HG03095 (cell line): ENCODE data around the gene SEPTIN12.
"Not testable (repeated sequence)": the region's sequence is repeated elsewhere in the genome, so short reads cannot be mapped to it uniquely, and the experiment has no call there.

Source experiments
- ATAC-seq: cut with Tn5 transposase; IDR thresholded peaks from one replicate; pipeline ENCODE4 v1.9.1; 2021; ENCODE audit warnings: moderate library complexity; ENCODE audit not compliant: unreplicated experiment

SEPTIN12 gene

DNA sequence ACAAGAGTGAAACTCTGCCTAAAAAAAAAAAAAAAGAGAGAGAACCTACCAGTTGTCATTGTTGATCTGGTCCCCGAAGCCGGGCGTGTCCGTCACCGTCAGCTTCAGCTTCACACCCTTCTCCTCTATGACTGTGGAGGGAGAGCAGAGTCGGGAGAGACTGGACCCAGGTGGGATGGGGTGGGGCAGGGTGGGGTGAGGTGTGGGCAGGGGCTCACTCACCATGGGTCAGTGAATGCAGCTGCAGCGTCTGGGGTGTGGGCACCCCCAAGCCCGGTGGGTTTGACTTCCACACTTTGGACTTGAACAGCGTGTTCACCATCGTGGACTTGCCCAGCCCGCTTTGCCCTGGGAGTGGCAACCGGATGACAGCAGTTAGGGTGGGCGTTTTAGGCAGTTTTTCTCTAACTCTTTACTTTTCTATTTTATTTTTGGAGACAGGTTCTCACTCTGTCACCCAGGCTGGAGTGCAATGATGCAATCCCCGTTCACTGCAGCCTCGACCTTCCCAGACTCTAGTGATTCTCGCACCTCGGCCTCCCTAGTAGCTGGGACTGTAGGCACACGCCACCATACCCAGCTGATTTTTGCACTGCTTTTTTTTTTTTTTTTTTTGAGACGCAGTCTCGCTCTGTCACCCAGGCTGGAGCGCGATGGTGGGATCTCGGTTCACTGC, 2.2 kb downstream of the SEPTIN12 start:
- ATAC-seq = no peak

DNA sequence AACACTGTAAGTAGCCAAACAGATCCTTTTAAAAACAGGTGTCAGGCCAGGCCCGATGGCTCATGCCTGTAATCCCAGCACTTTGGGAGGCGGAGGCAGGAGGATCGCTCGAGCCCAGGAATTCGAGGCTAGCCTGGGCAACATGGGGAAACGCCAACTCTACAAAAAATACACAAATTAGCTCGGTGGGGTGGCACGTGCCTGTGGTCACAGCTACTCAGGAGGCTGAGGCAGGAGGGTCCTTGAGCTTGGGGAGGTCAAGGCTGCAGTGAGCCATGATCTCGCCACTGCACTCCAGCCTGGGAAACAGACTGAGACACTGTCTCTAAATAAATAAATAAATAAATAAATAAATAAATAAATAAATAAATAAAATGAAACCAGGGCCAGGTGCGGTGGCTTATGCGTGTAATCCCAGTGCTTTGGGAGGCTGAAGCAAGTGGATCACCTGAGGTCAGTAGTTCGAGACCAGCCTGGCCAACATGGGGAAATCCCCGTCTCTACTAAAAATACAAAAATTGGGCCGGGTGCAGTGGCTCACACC, 3.6 kb downstream of the SEPTIN12 start:
- ATAC-seq = not testable (repeated sequence)

DNA sequence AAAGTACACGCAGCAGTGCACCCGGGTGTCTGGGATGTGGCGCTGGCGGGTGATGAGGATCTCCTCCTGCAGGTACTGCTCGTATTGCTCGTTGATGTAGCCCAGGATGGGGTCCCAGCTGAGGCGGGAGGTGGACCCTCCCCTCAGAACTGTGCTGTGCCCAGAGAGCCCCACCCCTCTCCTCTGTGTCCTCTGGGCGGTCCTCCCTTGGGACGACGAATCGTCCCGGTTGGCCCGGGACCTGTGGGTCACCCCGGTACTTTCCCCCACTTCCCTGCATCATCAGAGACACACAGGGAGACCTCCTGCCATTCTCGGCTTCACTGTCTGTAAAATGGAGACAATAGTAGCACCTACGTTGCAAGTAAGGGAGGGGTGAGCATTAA, 4.2 kb downstream of the SEPTIN12 start:
- no peak for ATAC-seq

DNA sequence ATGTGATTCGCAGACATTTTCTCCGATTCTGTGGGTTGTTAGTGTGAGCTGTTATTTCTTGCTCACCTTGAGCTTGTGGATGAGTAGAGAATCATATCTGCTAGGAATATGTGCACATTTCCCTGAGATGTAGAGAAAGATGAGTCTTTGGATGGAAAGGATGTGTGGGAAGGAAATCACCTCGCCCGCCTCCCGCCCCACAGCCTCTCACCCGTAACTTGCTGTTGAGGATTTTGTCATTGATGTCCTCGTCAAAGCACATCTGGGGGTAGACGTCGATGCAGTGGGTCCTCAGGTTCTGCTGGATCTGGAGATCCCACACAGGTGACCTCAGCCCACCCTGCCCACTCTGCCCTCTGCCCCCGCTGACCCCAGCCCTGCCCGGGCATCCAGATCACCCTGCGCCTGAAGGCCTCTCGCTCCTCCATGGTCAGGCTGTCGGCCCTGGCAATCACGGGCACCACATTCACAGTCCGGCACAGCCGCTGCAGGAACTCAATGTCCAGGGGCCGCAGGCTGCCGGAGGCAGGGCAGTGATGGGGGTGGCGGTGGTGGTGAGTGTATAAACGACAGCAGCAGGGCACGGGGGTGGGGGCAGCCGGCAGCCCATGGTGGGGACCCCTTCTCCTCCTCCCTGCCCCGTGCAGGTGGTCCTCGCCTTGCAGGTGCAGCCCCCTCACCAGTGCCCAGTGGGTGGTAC, 4.7 kb downstream of the SEPTIN12 start:
- ATAC-seq = no peak

DNA sequence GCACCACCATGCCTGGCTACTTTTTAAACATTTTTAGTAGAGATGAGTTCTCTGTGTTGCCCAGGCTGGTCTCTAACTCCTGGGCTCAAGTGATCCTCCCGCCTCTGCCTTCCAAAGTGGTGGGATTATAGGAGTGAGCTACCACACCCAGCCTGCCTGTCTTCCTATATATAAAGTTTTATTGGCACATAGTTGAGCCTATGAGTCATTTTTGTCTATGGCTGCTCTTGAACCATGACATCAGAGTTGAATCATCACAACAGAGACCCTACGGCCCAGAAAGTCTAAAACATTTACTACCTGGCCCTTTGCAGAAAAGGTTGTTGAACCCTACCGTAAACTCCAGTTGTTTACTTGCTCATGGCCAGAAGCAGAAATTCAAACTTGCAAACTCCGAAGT, 7.9 kb downstream of the SEPTIN12 start:
- no peak for ATAC-seq

DNA sequence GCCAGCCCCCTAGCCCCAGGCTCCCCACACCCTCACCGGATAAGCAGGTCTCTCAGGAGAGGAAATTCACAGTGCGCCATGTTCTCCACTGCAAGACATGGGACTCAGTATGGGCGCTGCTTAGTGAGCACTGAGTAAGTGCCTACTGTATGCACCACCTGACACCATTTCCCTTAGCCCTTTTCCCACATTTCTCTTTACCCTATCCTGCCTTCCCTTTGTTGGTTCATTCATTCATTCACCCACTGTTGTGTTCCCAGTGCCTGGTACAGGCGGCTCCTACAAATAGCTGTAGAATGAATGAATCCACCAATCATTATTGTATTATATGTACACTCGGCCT, 10.1 kb downstream of the SEPTIN12 start:
- ATAC-seq = no peak

DNA sequence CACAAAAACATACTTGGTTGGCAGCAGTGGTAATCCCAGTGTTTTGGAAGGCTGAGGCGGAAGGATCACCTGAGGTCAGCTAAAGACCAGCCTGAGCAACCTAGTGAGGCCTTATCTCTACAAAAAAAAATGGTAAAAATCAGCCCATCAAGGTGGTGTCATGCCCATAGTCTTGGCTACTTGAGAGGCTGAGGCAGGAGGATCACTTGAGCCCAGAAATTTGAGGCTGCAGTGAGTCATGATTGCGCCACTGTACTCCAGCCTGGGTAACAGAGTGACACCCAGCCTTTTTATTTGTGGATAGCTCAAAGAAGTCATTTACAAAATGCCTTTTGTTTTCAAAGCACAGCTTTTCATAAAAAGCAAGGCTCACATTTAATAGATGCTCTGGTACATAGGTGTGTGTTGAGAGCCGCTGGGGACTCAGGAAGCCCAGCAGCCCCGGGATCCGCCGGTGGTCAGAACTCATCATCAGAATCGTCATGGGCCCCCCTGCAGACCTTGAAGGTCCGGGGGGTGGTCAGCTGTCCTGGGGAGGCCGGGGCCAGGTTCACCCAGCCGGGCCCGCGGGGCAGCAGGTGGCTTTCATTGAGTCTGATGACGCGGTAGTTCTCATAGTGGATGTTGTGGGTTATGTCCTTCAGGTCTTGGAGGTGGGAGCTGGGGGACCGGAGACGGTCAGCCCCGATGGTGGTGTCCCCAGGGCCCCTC, 10.7 kb downstream of the SEPTIN12 start:
- no peak for ATAC-seq

DNA sequence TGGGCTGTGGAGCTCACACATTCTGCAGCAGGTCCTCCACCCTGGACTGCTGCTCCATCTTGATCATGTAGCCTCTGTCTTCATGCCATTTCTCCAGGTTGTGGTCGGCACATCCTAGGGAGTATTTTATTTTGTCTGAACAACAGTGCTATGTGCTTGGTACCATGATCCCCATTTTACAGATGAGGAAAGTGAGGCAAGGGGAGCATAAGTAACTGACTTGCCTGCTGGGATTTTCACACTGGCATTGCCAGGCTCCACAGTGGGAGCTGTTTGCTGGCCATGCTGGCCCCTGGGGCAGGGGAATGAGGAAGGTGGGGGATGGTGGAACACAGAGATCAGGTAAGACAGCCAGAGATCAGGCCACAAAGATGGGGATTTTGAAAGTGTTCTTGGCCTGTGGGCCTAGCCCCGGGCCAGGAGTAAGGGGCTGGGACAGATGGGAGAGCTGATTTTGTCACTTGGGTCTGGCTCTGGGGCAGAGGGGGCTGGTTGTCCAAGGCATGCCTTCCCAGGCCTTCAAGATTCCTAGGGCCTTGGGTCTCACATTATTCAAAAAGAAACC, 11.9 kb downstream of the SEPTIN12 start:
- no peak for ATAC-seq

DNA sequence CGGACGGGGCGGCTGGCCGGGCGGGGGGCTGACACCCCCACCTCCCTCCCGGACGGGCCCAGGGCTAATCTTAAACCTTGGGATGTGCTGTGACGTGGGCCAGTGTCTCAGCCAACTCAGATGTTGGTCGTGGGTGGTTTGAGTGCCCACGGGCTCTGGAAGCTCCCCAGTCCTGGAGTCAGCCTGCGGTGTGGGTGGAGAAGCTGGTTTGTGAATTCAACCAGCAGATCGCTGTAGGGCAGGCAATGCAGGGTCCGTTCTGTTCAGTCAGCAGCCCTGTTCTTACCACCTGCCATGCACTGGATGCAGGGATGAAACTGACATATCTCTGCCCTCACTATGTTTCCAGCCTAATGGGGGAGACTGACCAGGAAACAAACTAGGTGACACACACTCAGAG, 13.1 kb downstream of the SEPTIN12 start:
- no peak for ATAC-seq

DNA sequence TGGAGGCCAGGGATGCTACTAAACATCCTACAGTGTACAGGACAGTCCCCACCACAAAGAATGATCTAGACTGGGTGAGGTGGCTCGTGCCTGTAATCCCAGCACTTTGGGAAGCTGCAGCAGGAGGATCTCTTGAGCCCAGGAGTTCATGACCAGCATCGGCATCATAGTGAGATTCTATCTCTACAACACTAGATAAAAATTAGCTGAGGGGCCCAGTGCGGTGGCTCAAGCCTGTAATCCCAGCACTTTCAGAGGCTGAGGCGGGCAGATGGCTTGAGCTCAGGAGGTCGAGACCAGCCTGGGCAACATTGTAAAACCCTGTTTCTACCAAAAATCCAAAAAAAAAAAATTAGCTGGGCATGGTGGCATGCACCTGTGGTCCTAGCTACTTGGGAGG, 15.8 kb downstream of the SEPTIN12 start:
- ATAC-seq = no peak

DNA sequence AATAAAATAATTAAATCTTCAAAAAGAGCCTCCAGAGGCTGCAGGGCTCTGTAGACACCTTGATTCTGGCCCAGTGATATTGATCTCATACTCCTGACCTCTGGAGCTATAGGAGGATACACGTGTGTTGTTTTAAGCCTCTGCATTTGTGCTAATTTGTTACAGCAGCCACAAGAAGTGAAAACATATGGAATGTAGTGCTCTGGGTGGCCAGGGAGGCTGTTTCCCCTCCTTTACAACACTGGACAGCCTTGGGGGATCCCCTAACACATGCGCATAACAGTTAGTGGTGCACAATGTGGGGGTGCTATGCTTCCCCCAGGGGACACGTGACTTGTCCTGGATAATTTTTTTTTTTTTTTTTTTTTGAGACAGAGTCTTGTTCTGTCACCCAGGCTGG, 16.5 kb downstream of the SEPTIN12 start:
- no peak for ATAC-seq

DNA sequence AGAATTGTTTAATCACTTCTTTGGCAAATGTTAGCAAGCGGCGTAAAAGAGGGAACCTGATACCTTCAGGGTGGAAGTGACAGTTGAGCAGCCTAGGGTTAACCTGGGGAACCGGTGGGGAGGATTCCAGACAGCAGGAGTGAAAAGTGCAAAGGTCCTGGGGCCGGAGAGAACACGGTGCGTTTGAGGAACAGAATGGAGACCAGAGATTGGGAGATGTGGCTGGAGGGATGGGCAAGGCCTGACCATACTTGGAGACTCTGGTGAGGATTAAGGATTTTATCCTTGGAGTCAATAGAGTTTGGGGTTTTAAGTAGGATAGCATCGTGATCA, 18.9 kb downstream of the SEPTIN12 start:
- no peak for ATAC-seq

DNA sequence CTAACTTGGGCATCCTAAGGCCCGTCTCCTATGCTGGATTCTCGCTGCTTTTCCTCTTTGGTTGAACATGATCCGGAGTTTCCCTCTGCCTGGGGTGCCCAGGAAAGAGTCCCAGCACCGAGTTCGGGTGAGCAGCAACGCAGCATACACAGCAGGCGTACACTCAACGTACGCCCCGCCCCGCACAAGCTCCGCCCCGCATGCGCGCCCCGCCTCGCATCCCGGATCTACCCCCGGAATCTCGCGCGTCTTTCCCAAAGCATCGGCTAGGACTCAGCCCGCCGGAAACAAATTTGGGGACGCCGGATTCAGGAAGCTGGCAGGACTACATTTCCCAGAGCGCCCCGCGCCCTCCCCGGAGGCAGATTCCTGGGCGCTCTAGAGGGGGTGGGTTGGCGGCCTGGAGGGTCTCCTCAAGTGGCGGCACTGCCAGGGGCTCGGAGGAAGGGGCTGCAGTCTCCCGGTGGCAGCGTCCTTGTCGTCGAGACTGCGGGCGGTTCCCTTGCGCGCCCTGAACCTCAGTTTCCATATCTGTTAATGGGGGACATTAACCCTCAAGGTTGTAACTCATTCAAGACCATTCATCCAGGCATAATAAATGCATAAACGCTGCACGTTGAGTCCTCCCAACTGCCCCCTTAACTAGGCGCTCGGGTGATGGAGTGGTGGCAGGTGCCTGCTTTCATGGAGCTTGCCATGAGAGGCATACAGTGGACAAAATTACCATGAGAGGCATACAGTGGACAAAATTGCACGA, 19.4 kb downstream of the SEPTIN12 start:
- ATAC-seq = peak; percentile 71

DNA sequence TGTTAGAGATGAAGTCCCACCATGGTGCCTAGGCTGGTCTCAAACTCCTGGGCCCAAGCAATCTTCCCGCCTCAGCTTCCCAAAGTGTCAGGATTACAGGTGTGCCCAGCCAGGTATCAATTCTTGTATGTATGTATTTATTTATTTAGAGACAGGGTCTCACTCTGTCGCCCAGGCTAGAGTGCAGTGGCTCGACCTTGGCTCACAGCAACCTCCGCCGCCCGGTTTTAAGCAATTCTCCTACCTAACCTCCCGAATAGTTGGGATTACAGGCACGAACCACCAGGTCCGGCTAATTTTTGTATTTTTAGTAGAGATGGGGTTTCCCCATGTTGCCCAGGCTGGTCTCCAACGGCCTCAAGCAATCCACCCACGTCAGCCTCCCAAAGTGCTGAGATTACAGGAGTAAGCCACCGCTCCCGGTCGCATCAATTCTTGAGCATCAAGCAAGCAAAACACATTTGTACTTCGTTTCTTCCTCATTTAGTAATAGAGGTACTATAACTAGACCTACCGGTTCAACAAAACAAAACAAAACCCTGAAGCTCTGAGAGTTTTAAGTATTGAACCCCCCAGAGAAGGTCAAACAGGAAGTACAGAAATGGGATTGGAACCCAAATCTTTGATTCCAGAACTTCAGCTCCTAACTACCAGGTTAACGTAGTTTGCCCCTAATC, 20.1 kb downstream of the SEPTIN12 start:
- ATAC-seq = peak; percentile 5

DNA sequence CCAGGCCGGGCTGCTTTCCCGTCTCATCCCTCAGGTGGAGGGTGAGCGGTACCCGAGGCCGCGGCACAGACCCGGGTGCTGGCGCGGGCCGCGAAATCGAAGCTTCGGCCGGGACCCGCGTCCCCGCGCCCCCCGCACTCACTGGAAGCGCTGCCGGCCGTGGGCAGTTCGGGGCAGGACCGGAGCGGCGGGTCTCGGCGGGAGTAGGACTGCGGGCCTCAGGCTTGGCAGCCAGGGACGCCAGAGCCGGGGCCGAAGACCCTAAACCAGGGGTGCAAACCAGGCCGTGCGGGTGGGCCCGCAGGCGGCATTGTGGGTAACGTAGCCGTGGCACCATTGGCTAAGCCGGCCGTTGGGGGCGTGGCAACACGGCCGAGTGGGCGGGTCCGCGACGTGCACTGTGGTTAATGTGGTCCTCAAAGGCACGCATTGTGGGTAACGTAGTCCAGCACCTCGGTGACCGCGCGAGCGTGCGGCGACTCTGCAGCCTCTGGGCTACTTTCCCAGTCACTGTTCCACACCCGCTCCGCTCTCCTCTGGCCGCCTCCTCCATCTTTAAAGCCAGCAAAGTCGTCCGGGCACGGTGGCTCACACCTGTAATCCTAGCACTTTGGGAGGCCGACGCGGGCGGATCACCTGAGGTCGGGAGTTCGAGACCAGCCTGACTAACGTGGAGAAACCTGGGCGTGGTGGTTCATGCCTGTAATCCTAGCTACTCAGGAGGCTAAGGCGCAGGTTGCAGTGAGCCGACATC, 21.1 kb downstream of the SEPTIN12 start, which contains the start of gene ZNF500:
Gene ZNF500, minus strand, starts transcription at position 288 of the 754 bp plus-strand sequence. CDS start 1,184 bp downstream, outside the sequence.
- peak; percentile 83 for ATAC-seq

DNA sequence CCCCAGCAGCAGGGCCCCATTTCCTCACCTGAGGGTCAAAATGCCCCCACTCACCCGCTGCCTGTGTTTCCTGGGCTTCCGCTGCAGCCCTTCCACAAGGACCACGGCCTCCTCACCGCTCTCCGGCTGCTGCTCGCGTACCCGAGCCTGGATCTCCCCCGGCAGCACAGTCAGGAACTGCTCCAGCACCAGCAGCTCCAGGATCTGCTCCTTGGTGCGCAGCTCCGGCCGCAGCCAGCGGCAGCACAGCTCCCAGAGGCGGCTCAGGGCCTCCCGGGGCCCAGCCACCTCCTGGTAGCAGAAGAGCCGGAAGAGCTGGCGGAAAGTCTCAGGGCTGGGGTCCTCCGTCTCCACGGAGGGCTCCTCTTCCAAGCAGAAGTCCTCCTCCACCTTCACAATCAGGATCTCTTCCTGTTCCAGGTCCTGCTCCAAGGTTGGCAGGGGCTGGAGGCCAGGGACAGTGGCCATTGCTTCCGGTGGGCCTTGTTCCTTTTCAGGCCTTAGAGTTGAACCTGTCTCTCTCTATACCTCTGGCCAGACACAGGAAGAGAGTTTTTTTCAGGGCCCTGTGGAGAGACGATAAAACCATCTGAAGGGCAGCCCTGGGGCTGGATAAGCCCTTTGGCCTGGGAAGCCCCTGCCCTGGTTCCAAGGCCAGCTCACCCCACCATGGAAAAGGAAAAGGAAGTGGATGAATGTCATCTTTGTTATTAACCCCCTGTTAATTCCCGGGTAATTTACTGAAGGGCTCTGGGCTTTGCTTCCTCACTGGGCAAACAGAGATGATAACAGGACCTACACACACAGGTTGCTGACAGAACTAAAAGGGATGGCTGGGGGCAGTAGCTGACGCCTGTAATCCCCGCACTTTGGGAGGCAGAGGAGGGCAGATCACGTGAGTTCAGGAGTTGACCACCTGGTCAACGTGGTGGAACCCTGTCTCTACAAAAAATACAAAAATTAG, 22.4 kb downstream of the SEPTIN12 start:
- no peak for ATAC-seq

DNA sequence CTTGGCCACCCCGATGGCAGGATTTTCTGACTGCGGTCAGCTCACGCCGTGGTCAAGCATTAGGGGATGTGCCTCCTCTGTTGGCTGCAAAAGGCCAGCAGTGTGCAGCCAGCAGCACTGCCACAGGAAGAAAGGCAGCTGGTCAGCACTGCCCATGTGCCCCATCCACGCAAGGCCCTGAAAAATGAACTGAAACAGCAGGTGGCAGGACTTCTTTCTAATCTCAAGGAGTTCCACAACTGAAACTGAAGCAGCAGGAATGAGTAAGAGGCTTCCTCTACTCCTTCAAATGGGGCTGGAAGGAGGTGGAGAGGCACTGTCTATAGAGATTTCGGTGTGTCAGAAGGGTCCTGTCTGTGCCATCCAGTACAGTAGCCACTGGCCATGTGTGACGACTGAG, 24.4 kb downstream of the SEPTIN12 start:
- no peak for ATAC-seq

DNA sequence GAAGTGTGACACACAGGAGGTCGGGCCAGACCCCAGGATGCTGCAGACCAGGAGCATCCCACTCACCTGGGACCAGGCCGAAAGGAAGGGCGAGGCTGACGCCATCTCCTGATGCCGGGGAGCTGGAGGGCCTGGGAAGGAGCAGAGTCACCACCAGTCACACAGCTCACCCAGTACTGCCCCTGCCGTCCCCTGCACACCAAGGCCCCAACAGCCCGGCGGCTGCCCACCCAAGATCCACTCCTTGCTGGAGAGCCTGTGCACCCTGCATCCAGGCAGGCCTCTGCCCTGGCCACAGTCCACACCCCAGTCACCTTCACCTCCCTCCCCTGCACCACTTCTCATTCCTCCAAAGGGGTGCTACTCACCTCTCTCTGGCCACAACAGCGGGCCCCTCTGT, 25.9 kb downstream of the SEPTIN12 start:
- no peak for ATAC-seq
